BJ (cell line): ENCODE measurements around the gene OSBPL1A. TPM values are rescaled to one million over a fixed set of nuclear protein-coding genes. Genes with fewer than 3 reads are reported as not detected.

Source experiments
- CTCF ChIA-PET: fragments of 350-600 bp; formaldehyde crosslinking; extraction: SDS; loops from one replicate; lab custom pipeline; 2021; ENCODE audit warnings: antibody characterized with exemption, inconsistent platforms; lab: Yijun Ruan, JAX
- POLR2A ChIA-PET: fragments of 300-600 bp; sonication (Branson Sonifier 250); formaldehyde crosslinking; extraction: SDS; loops from one replicate; lab custom pipeline; 2021; ENCODE audit warnings: antibody characterized with exemption; lab: Charles Lee
- DNase-seq: peaks from one replicate; pipeline ENCODE4 v3.0.0-alpha.2; 2011; ENCODE audit warnings: low read depth
- H3K27me3 ChIP-seq: 2 replicates; pipeline ENCODE4 v1.6.0; 2011; ENCODE audit warnings: low read length; ENCODE audit not compliant: control insufficient read depth, insufficient read depth
- H3K36me3 ChIP-seq: 2 replicates; pipeline ENCODE4 v1.5.1; 2011; ENCODE audit warnings: low read length; ENCODE audit not compliant: control insufficient read depth, insufficient read depth
- H3K4me3 ChIP-seq: 2 replicates; pipeline ENCODE4 v1.5.1; 2011; ENCODE audit warnings: low read depth, mild to moderate bottlenecking, control low read depth, low read length
- CTCF ChIP-seq: IDR thresholded peaks from 2 replicates; pipeline ENCODE4 v1.5.1; 2011; ENCODE audit warnings: low read depth, mild to moderate bottlenecking, control low read depth, inconsistent platforms, low read length, moderate library complexity; ENCODE audit not compliant: insufficient read depth
- polyA plus RNA-seq: library from polyadenylated mRNA; depleted of rRNA; stranded (reverse); fragments of >200 nt; gene quantifications from 2 replicates; pipeline ENCODE4 v1.2.3, GENCODE V29; 2011; rRNA removed
- small RNA-seq: library from RNA; depleted of rRNA; stranded (forward); fragments of <200 nt; gene quantifications from one replicate; pipeline ENCODE3, GENCODE V24; 2012; ENCODE audit warnings: low replicate concordance, low read depth; ENCODE audit not compliant: insufficient read length

Gene OSBPL1A
- polyA plus RNA-seq, 1 experiment: 20.1 TPM

- ChIA-PET POLR2A (no interaction called here), CTCF (interaction anchor here (1.0 to 2.0 kb wide), 2 partner anchors 39 to 196 kb away, joined by 3 to 7 read pairs; no protein-coding TSS in a partner anchor)
- peaks cover 14% of the 10 kb centered on the region for H3K36me3 ChIP-seq
- no peak for DNase-seq
- H3K4me3 ChIP-seq: no peak overlapping the region
- no peak for TF ChIP-seq CTCF
- H3K27me3 ChIP-seq: no peaks in the 10 kb centered on the region
Observed at GRCh38 chr18:24114924-24115549, 282.6 kb downstream of the OSBPL1A start.

- DNase-seq: no peak
- no peak for TF ChIP-seq CTCF
- Histone ChIP-seq H3K36me3 (peaks cover 14% of the 10 kb centered on the region), H3K27me3 (no peaks in the 10 kb centered on the region), H3K4me3 (no peak overlapping the region)
- ChIA-PET POLR2A (interaction anchor here (0.6 kb wide), 3 partner anchors 25 to 941 kb away, joined by 3 to 5 read pairs (median 5); no protein-coding TSS in a partner anchor), CTCF (interaction anchor here (1.4 kb wide), 1 partner anchor 11 kb away, joined by 3 read pairs; no protein-coding TSS in a partner anchor)
Observed at GRCh38 chr18:24112874-24113615, 284.6 kb downstream of the OSBPL1A start.

- DNase-seq: no peak
- POLR2A ChIA-PET: interaction anchor here (0.6 kb wide), 1 partner anchor 78 kb away, joined by 5 read pairs; no protein-coding TSS in a partner anchor
- no peak overlapping the region for H3K4me3 ChIP-seq
- CTCF ChIA-PET: interaction anchor here (1.4 kb wide), 1 partner anchor 12 kb away, joined by 3 read pairs; no protein-coding TSS in a partner anchor
- no peaks in the 10 kb centered on the region for H3K27me3 ChIP-seq
- H3K36me3 ChIP-seq: peaks cover 14% of the 10 kb centered on the region
- no peak for TF ChIP-seq CTCF
Observed at GRCh38 chr18:24112464-24112863, 285.2 kb downstream of the OSBPL1A start.

Small RNAs within 50 kb of the gene (small RNA-seq; reads per million reads assigned to genes)
- gene MIR320C2 (not detected), gene RF00017 (not detected), gene RF00019 (not detected), gene RNA5SP452 (not detected), gene RNU5A-6P (not detected), gene RNU6-435P (not detected)

Other genes starting within 250 kb of the OSBPL1A start
- gene IMPACT, start 28.8 kb upstream of the OSBPL1A start, polyA plus RNA-seq: 10.0 and 24.8 TPM in 2 replicates
- gene HRH4, start 62.8 kb upstream of the OSBPL1A start, polyA plus RNA-seq: 0.05 TPM in 1 of 2 replicates, not detected in the other